Activated T-cell treated with anti-CD3 and anti-CD28 coated beads, Interleukin-2, amount 50 U/mL, for 48 hours (primary cell): ENCODE results near the gene KCNMB2.

Experiments
- DNase-seq, 2 experiments: peaks; one replicate each; pipeline ENCODE4 v3.0.0-alpha.2; 2020

Gene KCNMB2

DNA sequence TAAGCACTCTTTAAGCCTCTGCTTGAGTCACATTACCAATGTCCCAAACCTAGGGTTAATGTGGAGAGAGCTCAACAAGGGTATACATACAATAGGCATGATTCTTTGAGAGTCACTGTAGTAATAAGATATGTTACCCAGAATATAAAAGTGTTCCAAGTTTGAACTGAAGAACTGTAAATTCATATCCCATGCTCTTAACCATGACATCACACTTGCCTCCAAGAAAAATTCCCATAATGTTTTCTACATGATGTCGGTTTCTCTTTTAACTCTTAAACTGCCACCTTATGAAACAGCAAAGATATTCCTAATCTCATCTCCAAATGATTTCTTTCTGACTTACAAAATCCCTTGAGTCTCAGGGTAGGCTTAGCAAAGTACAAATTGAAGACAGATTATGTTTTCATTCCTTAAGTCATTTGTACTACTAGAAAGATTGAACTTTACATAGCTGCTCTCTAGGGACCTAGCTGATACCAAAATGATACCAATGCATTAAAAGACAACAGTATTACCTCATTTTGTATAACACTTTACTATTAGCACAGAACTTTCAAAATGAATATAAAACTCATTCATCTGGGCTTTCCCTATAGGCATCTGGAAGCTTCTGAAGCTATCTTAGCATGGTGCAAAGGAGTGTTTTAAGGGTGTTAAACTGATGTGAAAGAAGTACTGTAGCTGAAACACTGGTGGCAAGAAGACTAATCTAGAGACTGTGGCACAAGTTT lies 127.1 kb downstream of the KCNMB2 start:
- no peak for DNase-seq

DNA sequence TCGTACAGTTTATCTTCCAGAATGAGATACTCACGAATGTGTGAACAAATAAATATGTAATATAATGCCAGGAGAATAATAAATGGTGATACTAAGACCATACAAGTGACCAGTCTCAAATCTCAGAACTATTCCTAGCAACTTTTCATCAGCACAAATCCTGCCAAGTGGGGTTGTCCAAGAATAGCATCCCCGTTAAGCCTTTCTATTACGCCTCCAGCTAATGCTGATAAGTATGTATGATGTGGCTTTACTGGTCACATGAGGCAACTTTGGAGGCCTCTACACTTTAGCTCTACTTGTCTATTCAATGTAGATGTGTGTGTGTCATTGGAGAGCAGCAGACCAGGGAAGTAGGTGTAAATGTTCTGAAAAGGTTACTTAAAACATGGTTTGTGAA lies 129.5 kb downstream of the KCNMB2 start:
- no peak for DNase-seq

- DNase-seq: no peak
Measured at GRCh38 chr3:178669022-178669601, 132.9 kb downstream of the KCNMB2 start.

DNA sequence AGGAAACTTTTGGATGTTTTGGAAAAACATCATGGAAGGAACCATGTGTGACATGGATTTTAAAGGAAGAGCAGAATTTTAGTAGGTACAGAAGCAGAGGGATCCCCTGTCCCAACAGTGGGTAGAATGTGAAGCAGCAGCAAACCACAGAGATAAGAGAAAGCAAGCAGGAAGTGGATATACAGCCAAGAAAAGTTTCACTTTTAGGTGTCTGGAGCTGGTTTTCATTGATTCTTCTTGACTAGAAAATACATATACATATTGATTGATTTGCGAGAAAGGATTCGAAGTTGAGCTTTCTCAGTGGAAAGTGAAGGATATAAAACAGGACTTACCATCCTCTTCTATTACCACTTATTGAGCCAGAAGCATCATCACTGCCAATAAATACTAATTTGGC lies 133.5 kb downstream of the KCNMB2 start:
- no peak for DNase-seq

GRCh38 chr3:178671377-178671776 lies 135.1 kb downstream of the KCNMB2 start:
- DNase-seq: no peak

DNA sequence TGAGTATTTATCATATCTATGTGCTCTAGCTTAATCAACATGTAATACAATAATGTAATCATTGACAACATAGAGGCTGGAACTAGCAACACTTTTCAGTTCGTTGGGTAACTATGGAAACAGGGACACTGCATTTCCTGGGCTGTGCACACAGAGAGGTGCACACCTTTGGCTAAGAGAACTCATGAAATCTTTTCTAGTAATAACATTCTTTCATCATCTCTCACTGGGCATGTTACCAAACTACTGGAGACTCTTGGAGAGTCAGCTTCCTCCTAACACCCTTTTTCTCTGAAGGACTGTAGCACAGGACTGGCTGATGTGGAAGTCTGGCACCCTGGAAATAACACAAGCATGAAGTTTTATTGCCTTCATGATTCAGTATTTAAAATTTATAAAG lies 135.6 kb downstream of the KCNMB2 start:
- no peak for DNase-seq

DNA sequence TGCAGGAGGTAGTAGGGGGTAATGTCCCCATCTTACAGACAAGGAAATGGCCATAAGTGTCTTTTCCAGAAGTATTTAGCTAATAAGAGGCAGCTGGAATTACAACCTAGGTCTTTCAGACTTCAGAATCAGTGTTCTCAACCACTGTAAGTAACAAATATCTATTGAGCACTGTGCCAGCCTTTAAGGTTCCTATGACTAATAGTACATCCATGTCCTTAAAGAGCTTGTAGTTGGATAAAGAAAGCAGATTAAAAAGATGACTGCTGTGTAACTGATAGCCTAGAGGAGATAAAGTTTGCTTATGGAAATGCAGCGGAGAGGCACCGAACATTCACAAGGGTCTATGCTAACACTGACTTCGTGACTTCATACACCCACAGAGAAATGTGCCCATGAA lies 136.0 kb downstream of the KCNMB2 start:
- no peak for DNase-seq

GRCh38 chr3:178673529-178673928 lies 137.3 kb downstream of the KCNMB2 start:
- no peak for DNase-seq

DNA sequence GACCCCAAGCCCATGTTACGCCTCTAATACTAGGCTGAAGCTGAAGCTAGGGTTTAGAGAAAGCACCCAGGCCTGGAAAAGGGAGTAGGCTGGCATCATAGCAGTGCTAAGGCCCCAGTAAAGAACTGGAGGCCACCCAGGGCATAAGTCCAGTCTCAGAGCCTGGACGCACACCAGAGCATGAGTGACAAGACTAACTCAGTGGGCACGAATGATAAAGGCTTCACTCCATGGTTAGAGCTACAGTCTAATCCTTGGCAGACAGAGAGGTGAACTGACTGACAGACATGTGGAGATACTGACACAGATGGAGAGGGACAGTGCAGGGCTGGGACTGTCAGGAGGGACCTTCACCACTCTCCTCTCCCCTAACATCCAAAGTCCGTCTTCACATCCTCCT lies 139.8 kb downstream of the KCNMB2 start:
- no peak for DNase-seq

- no peak for DNase-seq
Measured at GRCh38 chr3:178676942-178677790, 140.9 kb downstream of the KCNMB2 start.

- DNase-seq: no peak
Measured at GRCh38 chr3:178677961-178678360, 141.7 kb downstream of the KCNMB2 start.

DNA sequence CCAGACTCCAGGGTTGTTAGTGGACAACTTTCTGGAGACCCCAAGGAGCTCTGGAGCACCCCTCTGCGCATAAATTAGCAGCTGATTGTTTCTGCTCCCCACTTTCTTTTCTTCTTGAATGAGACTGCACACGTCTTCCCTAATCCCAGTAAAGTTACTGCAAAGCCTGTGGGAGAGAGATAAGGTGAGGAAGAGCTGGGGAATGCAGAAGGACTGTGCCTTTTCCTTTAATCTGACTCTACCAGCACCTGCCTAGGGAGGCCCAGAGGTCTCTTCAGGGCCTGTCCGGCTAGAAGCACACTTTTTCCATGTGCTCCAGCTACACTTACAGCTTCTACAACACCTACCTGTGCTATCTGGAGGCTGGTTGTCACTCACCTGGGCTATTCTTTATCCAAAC lies 143.8 kb downstream of the KCNMB2 start:
- no peak for DNase-seq

DNA sequence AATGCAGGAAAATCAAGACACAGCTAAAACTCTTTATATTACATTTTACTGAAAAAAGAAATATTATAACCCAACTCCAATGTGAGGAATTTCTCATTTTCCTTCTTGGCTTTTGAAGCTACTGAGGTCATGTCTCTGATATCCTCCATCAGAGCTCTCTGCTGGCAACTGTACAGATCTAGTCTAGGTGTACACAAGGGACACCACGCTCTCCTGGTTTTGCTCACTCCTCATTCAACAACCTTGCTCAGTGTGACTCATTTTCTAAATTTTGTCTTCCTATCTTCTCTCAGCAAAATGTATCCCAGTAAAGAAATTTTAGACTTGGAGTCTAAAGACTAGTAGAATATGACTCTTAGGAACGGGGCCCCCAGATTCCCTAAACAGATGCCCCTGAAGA lies 144.3 kb downstream of the KCNMB2 start:
- DNase-seq: no peak

DNA sequence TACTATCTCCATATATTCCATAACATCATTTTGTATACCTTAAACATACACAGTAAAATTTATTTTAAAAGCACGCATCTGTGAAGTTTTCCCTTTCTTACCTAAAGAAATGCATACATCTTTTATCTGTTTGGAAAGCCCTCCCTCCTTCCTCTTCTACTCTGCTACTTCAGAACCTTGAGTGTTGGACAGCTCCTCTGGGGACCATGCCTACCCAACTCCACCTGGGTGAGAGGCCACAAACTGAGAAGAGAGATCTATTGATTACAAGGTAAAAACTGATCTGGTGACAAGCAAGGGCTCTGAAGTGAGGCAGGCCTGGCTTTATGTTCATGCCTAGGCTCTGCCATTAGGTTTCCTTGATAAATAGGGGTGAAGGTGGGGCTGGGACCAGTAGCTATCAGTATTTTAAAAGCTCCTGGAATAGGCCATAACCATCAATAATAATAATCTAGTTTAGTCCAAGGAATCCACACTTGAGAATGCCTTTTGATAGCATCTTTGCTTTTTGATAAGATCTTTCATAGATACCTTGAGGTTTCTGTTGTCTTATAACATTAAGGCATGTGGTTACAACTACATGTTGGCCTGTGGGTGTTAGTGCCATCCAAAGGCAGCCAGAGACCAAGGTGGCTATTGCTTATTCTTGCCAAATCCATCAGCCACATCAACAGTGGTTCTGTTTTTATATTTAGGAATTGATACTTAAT lies 148.8 kb downstream of the KCNMB2 start:
- no peak for DNase-seq

- no peak for DNase-seq
Measured at GRCh38 chr3:178685591-178685906, 149.3 kb downstream of the KCNMB2 start.

- no peak for DNase-seq
Measured at GRCh38 chr3:178686826-178687225, 150.6 kb downstream of the KCNMB2 start.

DNA sequence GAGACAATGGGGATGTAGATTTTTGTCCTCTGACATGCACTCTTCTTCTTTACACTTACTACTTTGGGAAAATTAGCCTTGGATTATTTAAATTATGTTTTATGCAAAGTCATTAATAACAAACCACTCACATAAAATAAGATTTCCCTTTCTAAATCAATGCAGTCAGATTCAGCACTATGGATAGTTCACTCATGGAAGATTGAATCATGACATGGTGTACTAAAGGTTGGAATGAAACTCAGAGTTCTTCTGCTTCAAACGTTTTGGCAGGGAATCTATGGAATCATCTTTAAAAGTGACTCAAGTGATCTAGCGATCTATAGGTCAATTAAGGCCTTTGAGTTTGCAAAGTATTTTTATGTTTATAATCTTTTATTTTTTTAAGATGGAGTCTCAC lies 154.3 kb downstream of the KCNMB2 start:
- DNase-seq: no peak

- DNase-seq: no peak
Measured at GRCh38 chr3:178699364-178699763, 163.1 kb downstream of the KCNMB2 start.

GRCh38 chr3:178699810-178700209 lies 163.6 kb downstream of the KCNMB2 start:
- no peak for DNase-seq

GRCh38 chr3:178703268-178703975 lies 167.2 kb downstream of the KCNMB2 start:
- no peak for DNase-seq

GRCh38 chr3:178705925-178706324 lies 169.7 kb downstream of the KCNMB2 start:
- no peak for DNase-seq

GRCh38 chr3:178706411-178706810 lies 170.2 kb downstream of the KCNMB2 start:
- no peak for DNase-seq
